ENCODE data around the gene AGBL2. TPM values are rescaled to one million over a fixed set of nuclear protein-coding genes. Genes with fewer than 3 reads are reported as not detected.
"Not testable (repeated sequence)": the region's sequence is repeated elsewhere in the genome, so short reads cannot be mapped to it uniquely, and the experiment has no call there.

AGBL2 gene
- total and polyA plus RNA-seq, 11 donors = 0.03 to 1.4 (median 0.37) TPM; not detected in 6

DNA sequence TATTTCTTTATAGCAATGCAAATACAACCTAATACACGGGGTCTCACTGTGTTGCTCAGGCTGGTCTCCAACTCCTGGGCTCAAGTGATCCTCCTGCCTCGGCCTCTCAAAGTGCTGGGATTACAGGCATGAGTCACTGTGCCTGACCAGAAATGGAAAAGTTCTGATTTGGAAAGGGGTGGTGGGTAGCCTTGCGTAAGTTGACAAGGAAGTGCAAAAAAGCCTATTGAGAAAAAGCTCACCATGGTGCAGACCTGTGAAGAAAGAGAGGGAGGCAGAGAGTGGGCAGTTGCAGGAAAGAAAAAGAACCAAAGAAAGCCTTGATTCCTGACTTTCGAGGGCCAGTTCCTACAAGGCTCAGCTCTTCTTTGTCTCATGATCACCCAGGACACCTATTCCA, 27.1 kb downstream of the AGBL2 start:
- WGBS, 4 donors = 91 to 97% (median 94%) methylated on average over 4 of the region's 4 CpGs
- H3K36me3 ChIP-seq = no peaks in the 10 kb centered on the region
- TF ChIP-seq POLR2A (IDR thresholded peaks at IDR 0.05) = no peak
- TF ChIP-seq, protein P1, sequence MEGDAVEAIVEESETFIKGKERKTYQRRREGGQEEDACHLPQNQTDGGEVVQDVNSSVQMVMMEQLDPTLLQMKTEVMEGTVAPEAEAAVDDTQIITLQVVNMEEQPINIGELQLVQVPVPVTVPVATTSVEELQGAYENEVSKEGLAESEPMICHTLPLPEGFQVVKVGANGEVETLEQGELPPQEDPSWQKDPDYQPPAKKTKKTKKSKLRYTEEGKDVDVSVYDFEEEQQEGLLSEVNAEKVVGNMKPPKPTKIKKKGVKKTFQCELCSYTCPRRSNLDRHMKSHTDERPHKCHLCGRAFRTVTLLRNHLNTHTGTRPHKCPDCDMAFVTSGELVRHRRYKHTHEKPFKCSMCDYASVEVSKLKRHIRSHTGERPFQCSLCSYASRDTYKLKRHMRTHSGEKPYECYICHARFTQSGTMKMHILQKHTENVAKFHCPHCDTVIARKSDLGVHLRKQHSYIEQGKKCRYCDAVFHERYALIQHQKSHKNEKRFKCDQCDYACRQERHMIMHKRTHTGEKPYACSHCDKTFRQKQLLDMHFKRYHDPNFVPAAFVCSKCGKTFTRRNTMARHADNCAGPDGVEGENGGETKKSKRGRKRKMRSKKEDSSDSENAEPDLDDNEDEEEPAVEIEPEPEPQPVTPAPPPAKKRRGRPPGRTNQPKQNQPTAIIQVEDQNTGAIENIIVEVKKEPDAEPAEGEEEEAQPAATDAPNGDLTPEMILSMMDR (IDR thresholded peaks at IDR 0.05) = no peak
- no peaks in the 10 kb centered on the region for H3K4me1 ChIP-seq
- ATAC-seq = no peak
- H3K27me3 ChIP-seq = no peaks in the 10 kb centered on the region
- intact Hi-C loops (cut with DNase I) = no loop called here
- H3K4me3 ChIP-seq = no peak overlapping the region
- DNase-seq = no peak
- no peaks in the 10 kb centered on the region for H3K9me3 ChIP-seq
- no peak overlapping the region for H3K27ac ChIP-seq

DNA sequence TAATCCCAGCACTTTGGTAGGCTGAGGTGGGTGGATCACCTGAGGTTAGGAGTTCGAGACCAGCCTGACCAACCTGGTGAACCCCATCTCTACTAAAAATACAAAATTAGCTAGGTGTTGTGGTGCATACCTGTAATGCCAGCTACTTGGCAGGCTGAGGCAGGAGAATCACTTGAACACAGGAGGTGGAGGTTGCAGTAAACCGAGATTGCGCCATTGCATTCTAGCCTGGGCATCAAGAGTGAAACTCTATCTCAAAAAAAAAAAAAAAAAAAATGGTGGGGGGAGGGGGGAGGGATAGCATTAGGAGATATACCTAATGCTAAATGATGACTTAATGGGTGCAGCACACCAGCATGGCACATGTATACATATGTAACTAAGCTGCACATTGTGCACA, 28.5 kb downstream of the AGBL2 start:
- H3K27ac ChIP-seq; DNase-seq; H3K9me3 ChIP-seq; H3K27me3 ChIP-seq; intact Hi-C loops (cut with DNase I); H3K4me1 ChIP-seq; H3K36me3 ChIP-seq; ATAC-seq; H3K4me3 ChIP-seq: not testable (repeated sequence)
- 96 to 100% (median 99%) methylated on average over 2 to 3 of the region's 3 CpGs for WGBS, 4 donors

DNA sequence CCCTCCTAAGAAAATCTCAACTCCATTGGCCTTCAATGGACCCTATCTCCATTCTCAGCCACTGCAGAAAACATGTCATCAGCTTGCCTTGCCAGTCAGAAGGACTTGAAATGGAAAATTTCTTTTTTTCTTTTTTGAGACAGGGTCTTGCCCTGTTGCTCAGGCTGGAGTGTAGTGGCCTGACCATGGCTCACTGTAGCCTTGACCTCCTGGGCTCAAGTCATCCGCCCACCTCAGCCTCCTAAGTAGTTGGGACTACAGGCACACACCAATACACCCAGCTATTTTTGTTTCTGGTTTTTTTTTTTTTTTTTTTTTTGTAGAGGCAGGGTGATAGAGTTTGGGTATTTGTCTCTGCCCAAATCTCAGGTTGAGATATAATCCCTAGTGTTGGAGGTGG, 29.0 kb downstream of the AGBL2 start:
- intact Hi-C loops (cut with DNase I) = no loop called here
- Histone ChIP-seq H3K36me3 (no peaks in the 10 kb centered on the region), H3K4me3 (no peak overlapping the region), H3K27ac (no peak overlapping the region), H3K4me1 (no peaks in the 10 kb centered on the region), H3K27me3 (no peaks in the 10 kb centered on the region), H3K9me3 (no peaks in the 10 kb centered on the region)
- TF ChIP-seq POLR2A (IDR thresholded peaks at IDR 0.05) = no peak
- TF ChIP-seq, protein P1 (IDR thresholded peaks at IDR 0.05) = no peak
- DNase-seq (no peak), ATAC-seq (no peak)
- WGBS, 4 donors = 94 to 97% (median 95%) methylated on average over 1 of the region's 1 CpG

DNA sequence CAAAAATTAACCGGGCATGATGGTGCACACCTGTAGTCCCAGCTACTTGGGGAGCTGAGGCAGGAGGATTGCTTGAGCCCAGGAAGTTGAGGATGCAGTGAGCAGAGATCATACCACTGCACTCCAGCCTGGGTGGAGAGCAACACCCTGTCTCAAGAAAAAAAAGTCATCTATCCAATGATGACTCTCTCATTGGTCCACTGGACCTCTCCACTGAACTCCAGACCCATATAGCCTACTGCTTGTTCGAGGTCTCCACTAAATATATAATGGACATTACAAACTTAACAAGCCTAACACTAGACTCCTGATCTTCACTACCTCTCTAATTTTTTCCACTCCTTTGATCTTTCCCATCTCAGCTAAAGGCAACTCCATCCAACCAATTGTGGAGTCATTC, 39.3 kb downstream of the AGBL2 start:
- Histone ChIP-seq H3K36me3 (no peaks in the 10 kb centered on the region), H3K4me3 (no peak overlapping the region), H3K27ac (no peak overlapping the region), H3K27me3 (no peaks in the 10 kb centered on the region), H3K4me1 (no peaks in the 10 kb centered on the region), H3K9me3 (no peaks in the 10 kb centered on the region)
- no peak for TF ChIP-seq POLR2A (IDR thresholded peaks at IDR 0.05)
- TF ChIP-seq, protein P1 (IDR thresholded peaks at IDR 0.05) = no peak
- ATAC-seq = no peak
- 86 to 92% (median 90%) methylated on average over 2 of the region's 2 CpGs for WGBS, 4 donors
- intact Hi-C loops (cut with DNase I) = no loop called here
- DNase-seq = no peak

DNA sequence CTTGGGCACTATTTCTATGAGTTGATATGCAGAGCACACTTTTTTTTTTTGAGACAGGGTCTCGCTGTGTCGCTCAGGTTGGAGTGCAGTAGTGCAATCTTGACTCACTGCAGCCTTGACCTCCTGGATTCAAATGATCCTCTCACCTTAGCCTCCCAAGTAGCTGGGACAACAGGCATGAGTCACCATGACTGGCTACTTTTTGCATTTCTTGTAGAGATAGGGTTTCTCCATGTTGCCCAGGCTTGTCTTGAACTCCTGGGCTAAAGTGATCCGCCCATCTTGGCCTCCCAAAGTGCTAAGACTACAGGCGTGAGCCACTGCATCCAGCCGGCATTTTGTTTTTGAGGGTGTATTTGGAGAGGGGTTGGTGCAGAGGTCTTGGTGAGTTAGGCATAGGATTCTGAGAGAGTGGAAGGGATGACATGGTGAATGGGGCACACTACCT, 42.9 kb downstream of the AGBL2 start:
- no peaks in the 10 kb centered on the region for H3K9me3 ChIP-seq
- no peaks in the 10 kb centered on the region for H3K36me3 ChIP-seq
- no peak overlapping the region for H3K27ac ChIP-seq
- intact Hi-C loops (cut with DNase I) = no loop called here
- no peak overlapping the region for H3K4me3 ChIP-seq
- no peaks in the 10 kb centered on the region for H3K27me3 ChIP-seq
- no peak for DNase-seq
- 95 to 99% (median 97%) methylated on average over 5 of the region's 5 CpGs for WGBS, 4 donors
- TF ChIP-seq, protein P1 (IDR thresholded peaks at IDR 0.05) = no peak
- TF ChIP-seq POLR2A (IDR thresholded peaks at IDR 0.05) = no peak
- ATAC-seq = no peak
- H3K4me1 ChIP-seq = no peaks in the 10 kb centered on the region
